ENCODE data around the gene TOLLIP.

The TOLLIP gene

DNA sequence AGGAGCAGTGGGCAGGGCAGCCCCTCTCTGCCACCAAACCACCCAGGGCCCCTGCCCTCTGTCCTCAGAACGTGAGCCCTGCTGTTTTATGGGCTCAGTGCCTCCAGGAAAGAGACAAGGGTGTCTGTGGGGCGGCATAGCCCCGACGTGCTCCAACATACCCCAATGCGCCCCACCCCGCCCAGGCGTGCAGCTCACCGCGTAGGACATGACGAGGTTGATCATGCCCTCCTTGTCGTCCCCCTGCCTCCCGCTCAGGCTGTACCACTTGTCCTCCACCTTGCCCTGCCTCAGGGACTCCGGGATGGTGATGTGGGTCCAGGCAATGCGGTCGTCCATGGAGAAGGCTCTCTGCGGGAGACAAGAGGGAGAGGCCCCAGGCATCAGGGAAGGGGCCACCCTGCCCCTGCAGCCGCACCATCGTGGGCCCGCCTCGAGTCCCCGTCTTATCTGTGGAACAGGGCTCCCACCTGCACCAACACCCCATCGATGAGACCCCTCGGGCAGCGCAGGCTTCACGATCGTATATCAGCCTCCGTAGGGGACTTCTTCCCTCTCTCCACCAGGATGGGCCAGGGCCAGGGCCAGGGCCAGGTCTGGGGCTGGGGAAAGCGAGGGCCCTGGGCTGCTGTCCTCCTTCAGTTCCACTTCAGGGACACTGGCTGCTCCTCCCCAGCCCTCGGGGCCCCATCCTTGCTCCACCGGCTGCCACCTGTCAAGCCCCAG lies 20.8 kb downstream of the TOLLIP start:
- Histone ChIP-seq H3K4me3 (replicated peaks; ENCODE audit: insufficient read depth, low read length) (no peak overlapping the region), H3K27me3 (ENCODE audit: insufficient read depth, poor library complexity, severe bottlenecking) (no peaks in the 10 kb centered on the region), H3K27ac (replicated peaks) (no peak overlapping the region)
- no peak for DNase-seq (ENCODE audit: low read depth in 1 of 2, low spot score in 1 of 2)
- TF ChIP-seq, protein P1, sequence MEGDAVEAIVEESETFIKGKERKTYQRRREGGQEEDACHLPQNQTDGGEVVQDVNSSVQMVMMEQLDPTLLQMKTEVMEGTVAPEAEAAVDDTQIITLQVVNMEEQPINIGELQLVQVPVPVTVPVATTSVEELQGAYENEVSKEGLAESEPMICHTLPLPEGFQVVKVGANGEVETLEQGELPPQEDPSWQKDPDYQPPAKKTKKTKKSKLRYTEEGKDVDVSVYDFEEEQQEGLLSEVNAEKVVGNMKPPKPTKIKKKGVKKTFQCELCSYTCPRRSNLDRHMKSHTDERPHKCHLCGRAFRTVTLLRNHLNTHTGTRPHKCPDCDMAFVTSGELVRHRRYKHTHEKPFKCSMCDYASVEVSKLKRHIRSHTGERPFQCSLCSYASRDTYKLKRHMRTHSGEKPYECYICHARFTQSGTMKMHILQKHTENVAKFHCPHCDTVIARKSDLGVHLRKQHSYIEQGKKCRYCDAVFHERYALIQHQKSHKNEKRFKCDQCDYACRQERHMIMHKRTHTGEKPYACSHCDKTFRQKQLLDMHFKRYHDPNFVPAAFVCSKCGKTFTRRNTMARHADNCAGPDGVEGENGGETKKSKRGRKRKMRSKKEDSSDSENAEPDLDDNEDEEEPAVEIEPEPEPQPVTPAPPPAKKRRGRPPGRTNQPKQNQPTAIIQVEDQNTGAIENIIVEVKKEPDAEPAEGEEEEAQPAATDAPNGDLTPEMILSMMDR (IDR thresholded peaks at IDR 0.05; ENCODE audit: insufficient read depth, low read length): no peak
- TF ChIP-seq SPI1 (IDR thresholded peaks at IDR 0.05; ENCODE audit: borderline replicate concordance, low read depth): no peak
- TF ChIP-seq GABPA (IDR thresholded peaks at IDR 0.05; ENCODE audit: low read depth): no peak
- no peak for TF ChIP-seq POLR2AphosphoS5 (IDR thresholded peaks at IDR 0.05; ENCODE audit: low read depth)
- TF ChIP-seq, protein P2, sequence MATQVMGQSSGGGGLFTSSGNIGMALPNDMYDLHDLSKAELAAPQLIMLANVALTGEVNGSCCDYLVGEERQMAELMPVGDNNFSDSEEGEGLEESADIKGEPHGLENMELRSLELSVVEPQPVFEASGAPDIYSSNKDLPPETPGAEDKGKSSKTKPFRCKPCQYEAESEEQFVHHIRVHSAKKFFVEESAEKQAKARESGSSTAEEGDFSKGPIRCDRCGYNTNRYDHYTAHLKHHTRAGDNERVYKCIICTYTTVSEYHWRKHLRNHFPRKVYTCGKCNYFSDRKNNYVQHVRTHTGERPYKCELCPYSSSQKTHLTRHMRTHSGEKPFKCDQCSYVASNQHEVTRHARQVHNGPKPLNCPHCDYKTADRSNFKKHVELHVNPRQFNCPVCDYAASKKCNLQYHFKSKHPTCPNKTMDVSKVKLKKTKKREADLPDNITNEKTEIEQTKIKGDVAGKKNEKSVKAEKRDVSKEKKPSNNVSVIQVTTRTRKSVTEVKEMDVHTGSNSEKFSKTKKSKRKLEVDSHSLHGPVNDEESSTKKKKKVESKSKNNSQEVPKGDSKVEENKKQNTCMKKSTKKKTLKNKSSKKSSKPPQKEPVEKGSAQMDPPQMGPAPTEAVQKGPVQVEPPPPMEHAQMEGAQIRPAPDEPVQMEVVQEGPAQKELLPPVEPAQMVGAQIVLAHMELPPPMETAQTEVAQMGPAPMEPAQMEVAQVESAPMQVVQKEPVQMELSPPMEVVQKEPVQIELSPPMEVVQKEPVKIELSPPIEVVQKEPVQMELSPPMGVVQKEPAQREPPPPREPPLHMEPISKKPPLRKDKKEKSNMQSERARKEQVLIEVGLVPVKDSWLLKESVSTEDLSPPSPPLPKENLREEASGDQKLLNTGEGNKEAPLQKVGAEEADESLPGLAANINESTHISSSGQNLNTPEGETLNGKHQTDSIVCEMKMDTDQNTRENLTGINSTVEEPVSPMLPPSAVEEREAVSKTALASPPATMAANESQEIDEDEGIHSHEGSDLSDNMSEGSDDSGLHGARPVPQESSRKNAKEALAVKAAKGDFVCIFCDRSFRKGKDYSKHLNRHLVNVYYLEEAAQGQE (IDR thresholded peaks at IDR 0.05; ENCODE audit: insufficient replicate concordance, low read depth): no peak

DNA sequence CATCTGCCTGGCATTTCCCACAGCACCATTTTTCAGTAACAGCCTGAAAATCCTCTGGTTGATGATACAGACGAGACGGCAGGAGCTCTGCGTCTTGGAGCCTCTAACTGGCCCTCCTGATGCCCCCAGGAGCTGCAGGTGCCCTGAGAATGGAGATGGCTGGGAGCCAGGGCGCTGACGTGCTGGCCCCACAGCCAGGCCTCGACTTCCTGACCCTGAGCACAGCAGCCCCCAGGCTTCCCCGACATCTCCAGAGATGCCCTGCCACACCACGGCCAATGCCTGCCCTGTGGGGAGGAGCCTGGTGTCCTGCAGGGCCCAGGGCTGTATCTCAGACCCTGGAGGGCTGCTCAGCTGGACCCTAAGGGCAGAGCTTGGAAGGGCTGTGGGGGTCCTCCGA lies 21.5 kb downstream of the TOLLIP start:
- TF ChIP-seq, protein P2 (IDR thresholded peaks at IDR 0.05; ENCODE audit: insufficient replicate concordance, low read depth): no peak
- TF ChIP-seq, protein P1 (IDR thresholded peaks at IDR 0.05; ENCODE audit: insufficient read depth, low read length): no peak
- TF ChIP-seq GABPA (IDR thresholded peaks at IDR 0.05; ENCODE audit: low read depth): no peak
- no peak for TF ChIP-seq SPI1 (IDR thresholded peaks at IDR 0.05; ENCODE audit: borderline replicate concordance, low read depth)
- TF ChIP-seq POLR2AphosphoS5 (IDR thresholded peaks at IDR 0.05; ENCODE audit: low read depth): no peak
- no peak overlapping the region for H3K4me3 ChIP-seq (replicated peaks; ENCODE audit: insufficient read depth, low read length)
- no peak overlapping the region for H3K27ac ChIP-seq (replicated peaks)
- no peak for DNase-seq (ENCODE audit: low read depth in 1 of 2, low spot score in 1 of 2)
- no peaks in the 10 kb centered on the region for H3K27me3 ChIP-seq (ENCODE audit: insufficient read depth, poor library complexity, severe bottlenecking)

DNA sequence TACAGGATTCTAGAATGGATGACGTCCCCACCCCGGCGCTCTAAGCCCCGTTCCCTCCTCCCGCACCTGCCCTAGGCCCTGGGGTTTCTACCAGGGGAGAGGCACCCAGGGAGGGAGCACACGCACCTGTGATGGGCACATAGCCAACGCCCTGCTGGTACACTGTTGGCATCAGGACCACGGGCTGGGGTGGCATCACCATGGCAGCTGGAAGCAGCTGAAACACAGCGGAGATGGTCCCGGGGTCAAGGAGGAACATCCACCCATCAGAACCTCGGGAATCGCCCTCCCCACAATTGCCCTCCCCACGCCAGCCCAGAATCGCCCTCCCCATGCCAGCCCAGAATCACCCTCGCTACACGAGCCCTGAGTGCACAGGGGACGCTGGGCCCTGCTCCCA lies 23.6 kb downstream of the TOLLIP start:
- DNase-seq (ENCODE audit: low read depth in 1 of 2, low spot score in 1 of 2): no peak
- Histone ChIP-seq H3K4me3 (replicated peaks; ENCODE audit: insufficient read depth, low read length) (no peak overlapping the region), H3K27me3 (ENCODE audit: insufficient read depth, poor library complexity, severe bottlenecking) (no peaks in the 10 kb centered on the region), H3K27ac (replicated peaks) (no peak overlapping the region)
- TF ChIP-seq SPI1 (IDR thresholded peaks at IDR 0.05; ENCODE audit: borderline replicate concordance, low read depth) (no peak), POLR2AphosphoS5 (IDR thresholded peaks at IDR 0.05; ENCODE audit: low read depth) (no peak), GABPA (IDR thresholded peaks at IDR 0.05; ENCODE audit: low read depth) (no peak)
- TF ChIP-seq, protein P2 (IDR thresholded peaks at IDR 0.05; ENCODE audit: insufficient replicate concordance, low read depth): no peak
- TF ChIP-seq, protein P1 (IDR thresholded peaks at IDR 0.05; ENCODE audit: insufficient read depth, low read length): no peak
